ENCODE results near the gene SHISA4.
"Not testable (repeated sequence)": the region's sequence is repeated elsewhere in the genome, so short reads cannot be mapped to it uniquely, and the experiment has no call there.

SHISA4 gene

DNA sequence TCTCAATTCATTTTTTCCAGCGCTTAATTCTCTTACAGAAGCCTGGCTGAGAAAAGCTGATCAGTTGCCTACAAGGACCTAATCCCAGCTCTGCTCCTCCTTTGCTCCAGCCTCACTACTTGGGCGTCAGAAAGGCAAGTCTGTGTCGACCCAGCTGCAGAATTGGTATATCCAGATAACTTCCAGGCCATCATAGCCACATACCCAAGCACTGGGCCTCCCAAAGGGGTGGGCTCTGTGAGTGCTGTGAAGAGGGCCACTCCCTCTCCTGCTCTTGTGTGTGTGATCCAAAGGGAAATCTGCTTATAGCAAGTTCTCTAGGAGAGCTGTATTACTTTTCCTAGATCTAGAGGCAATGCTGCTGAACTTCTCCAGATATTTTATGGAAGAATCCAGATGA is 39.6 kb downstream of the SHISA4 start:
- no peak for DNase-seq (ENCODE audit: low read depth in 2 of 2)

DNA sequence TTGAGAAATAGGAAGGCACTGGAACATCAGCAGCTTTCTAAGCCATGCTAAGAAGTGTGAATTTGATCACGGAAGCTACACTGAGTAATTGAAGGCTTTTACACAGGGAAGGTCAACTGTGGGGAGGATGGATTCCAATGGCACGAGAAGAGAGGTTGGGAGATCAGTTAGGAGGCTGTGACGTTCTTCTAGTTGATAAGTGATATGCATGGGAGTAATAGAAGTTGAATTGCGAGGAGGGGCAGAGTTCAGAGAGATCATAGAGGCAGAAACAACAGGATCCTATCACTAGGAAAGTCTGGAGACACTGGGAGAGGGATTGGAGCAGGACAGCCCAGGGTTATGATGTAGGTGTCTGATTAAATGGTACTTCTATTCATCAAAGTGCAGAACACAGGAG is 41.4 kb downstream of the SHISA4 start:
- DNase-seq (ENCODE audit: low read depth in 2 of 2), result no peak

- DNase-seq (ENCODE audit: low read depth in 2 of 2), result no peak
These were observed 42.1 kb downstream of the SHISA4 start for GRCh38 chr1:201930803-201931202.

GRCh38 chr1:201933840-201934430 is 45.2 kb downstream of the SHISA4 start:
- no peak for DNase-seq (ENCODE audit: low read depth in 2 of 2)

GRCh38 chr1:201937624-201938213 is 49.0 kb downstream of the SHISA4 start:
- no peak for DNase-seq (ENCODE audit: low read depth in 2 of 2)

GRCh38 chr1:201938440-201939035 is 49.8 kb downstream of the SHISA4 start:
- DNase-seq (ENCODE audit: low read depth in 2 of 2), result no peak

DNA sequence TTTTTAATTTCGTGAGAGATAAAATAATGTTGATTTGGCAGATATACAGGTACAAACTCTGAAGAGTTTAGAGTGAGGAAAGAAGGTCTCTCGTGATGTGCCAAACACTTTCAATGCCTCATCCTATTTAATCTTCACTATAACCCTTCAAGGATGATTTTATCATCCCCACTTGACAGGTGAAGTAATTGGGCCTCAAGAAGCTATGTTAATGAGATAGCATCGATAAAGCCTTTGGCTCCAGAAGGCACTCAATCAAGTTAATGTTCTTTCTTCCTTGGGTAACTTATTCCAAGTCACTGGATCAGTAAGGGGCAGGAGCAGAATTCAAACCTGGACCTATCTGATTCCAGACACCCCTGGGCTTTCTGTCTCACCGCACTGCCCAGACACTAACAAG is 50.5 kb downstream of the SHISA4 start:
- no peak for DNase-seq (ENCODE audit: low read depth in 2 of 2)

DNA sequence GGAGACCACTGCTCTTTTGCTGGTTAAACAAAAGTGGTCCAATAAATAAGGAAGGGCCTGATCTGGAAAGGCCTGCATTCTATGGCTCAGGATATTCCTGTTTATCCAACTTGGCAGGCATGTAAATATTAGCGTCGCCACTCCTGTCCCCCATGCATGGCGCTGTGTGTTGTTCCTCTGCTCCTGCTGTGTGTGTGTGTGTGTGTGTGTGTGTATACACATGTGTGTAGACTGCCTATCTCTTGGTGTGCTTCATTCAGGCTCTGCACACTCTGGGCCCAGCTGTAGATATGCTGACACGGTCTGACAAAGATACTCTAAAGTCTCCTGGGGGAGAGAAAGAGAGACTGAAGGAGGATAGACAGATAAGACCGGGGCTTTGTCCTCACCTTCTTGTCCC is 50.9 kb downstream of the SHISA4 start:
- no peak for DNase-seq (ENCODE audit: low read depth in 2 of 2)

DNA sequence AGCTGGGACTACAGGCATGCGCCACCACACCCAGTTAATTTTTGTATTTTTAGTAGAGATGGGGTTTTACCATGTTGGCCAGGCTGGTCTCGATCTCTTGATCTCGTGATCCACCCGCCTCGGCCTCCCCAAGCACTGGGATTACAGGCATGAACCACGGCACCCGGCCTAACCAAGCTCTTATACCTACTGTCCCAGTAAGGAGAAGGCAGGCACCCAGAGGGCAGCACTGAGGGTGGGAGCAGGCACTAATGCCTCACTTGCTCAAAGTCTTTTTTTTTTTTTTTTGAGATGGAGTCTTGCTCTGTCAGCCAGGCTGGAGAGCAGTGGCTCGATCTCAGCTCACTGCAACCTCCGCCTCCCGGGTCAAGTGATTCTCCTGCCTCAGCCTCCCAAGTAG is 51.6 kb downstream of the SHISA4 start:
- DNase-seq (ENCODE audit: low read depth in 2 of 2), result not testable (repeated sequence)

DNA sequence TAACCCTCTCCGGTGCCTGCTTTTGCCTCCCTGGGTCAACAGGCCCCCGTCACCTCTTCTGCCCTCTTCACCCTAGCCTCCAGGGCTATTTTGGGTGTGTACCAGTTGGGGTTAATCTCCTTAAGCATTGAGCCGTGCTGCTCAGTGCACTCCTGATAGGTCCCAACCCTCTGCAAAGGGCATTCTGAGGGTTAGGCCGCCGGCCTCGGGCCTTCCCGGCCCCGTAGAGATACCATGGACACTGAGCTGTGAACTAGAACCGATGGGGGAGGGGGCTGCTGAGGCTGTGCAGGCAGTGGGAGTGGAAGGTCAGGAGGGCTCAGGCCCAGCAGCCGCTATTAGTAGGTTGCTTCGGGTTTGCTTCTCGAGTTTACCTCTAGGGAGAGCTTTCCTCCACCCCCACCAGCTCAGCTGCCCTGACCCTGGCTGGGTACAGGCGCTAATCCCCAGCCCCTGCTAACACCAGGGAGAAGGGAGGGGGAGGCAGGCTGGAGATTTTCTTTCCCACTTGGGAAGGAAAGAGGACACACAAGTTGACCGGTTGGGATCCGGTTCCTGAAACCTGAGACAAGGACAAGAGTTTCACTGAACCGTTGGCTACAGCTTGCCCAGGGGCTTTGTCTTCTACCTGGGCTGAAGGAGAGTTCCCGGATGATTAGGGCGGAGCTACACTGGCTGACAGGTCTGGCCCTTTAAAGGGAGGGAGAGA is 52.9 kb downstream of the SHISA4 start:
- no peak for DNase-seq (ENCODE audit: low read depth in 2 of 2)

DNA sequence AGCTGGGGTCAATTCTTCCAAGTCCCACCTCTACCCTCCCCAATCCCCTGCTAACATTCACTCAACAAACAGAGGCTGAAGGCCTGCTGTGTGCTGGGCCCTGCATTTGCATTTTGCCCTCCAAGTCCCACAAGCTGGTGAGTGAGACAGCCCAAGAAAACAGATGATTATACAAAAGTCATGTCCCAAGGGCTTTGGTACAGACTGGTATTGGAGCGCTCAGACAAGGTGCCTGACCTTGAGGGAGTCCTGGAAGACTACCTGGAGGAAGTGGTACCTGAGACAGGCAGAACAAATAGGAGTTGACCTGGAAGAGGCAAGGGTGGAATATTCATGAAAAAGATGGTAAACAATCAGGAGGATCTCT is 53.4 kb downstream of the SHISA4 start:
- no peak for DNase-seq (ENCODE audit: low read depth in 2 of 2)

Data from activated CD4-positive, alpha-beta T cell treated with anti-CD3 and anti-CD28 coated beads for 24 hours (primary cell).